ENCODE results near the gene CAMK4.

DNA sequence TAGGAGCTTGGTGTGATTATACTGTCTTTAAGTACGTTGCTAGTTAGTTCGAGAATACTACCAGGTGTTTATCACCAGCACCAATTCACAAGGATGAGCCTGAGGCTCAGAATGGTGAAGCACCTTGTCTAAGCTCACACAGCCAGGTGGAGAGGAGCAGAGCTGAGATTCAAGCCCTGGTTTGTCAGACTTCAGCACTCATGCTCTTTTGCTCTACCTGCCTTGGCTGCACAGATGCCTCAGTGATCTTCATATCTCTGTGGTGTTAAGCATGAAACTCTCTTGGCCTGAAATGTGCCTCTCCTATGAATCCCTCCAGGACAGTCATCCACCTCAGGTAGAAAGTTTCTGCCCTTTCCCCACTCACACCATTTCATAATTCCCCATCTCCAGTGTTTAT, 12.2 kb downstream of the CAMK4 start:
- TF ChIP-seq, protein P1, sequence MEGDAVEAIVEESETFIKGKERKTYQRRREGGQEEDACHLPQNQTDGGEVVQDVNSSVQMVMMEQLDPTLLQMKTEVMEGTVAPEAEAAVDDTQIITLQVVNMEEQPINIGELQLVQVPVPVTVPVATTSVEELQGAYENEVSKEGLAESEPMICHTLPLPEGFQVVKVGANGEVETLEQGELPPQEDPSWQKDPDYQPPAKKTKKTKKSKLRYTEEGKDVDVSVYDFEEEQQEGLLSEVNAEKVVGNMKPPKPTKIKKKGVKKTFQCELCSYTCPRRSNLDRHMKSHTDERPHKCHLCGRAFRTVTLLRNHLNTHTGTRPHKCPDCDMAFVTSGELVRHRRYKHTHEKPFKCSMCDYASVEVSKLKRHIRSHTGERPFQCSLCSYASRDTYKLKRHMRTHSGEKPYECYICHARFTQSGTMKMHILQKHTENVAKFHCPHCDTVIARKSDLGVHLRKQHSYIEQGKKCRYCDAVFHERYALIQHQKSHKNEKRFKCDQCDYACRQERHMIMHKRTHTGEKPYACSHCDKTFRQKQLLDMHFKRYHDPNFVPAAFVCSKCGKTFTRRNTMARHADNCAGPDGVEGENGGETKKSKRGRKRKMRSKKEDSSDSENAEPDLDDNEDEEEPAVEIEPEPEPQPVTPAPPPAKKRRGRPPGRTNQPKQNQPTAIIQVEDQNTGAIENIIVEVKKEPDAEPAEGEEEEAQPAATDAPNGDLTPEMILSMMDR (IDR thresholded peaks at IDR 0.05; ENCODE audit: insufficient read depth, low read depth, low read length), result no peak
- no peak for TF ChIP-seq EZH2 (IDR thresholded peaks at IDR 0.05; ENCODE audit: insufficient read depth, low read length)
